ENCODE results near the gene SIGLEC7.

The SIGLEC7 gene

DNA sequence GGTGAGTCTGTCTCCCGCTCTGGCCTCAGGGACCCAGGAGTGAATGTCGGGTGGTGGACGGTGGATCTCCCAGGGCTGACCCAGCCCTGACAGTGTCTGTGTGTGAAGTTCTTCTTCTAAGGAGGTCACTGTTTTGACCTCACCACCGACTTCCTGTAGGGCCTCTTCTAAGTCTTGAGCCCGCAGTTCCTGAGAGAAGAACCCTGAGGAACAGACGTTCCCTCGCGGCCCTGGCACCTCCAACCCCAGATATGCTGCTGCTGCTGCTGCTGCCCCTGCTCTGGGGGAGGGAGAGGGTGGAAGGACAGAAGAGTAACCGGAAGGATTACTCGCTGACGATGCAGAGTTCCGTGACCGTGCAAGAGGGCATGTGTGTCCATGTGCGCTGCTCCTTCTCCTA lies at the start of gene SIGLEC7:
Gene SIGLEC7 (plus strand): TSS at position 183 of the 400 bp plus-strand sequence. CDS start 69 bp downstream, at position 252.
- no peak for DNase-seq (ENCODE audit: low read depth)

- no peak for DNase-seq (ENCODE audit: low read depth)
Observed at GRCh38 chr19:51093101-51093500, 49.0 kb upstream of the SIGLEC7 start.

- no peak for DNase-seq (ENCODE audit: low read depth)
Observed at GRCh38 chr19:51093510-51094345, 48.4 kb upstream of the SIGLEC7 start.

DNA sequence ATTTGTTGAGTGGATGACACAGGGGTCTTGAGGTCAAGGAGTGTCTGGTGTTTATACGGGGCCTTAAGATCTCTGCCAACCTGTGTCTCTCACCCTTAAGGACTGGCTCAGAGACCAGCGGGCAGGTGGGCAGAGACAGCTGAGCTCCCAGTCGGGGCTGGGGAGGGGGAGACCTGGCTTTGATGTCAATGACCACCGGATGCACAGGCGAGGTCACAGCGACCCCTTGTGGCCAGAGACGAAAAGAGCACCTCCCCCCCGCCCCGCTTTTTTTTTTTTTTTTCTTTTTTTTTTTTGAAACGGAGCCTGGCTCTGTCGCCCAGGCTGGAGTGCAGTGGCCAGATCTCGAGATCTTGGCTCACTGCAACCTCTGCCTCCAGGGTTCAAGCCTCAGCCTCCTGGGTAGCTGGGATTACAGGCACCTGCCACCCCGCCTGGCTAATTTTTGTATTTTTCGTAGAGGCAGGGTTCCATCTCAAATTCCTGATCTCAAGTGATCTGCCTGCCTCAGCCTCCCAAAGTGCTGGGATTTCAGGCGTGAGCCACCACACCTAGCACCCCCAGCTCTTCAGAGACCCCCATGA lies 47.3 kb upstream of the SIGLEC7 start:
- no peak for DNase-seq (ENCODE audit: low read depth)

GRCh38 chr19:51096473-51097165 lies 45.5 kb upstream of the SIGLEC7 start:
- no peak for DNase-seq (ENCODE audit: low read depth)

- DNase-seq (ENCODE audit: low read depth), result peak; percentile 24
Observed at GRCh38 chr19:51097166-51097738, 44.8 kb upstream of the SIGLEC7 start.

DNA sequence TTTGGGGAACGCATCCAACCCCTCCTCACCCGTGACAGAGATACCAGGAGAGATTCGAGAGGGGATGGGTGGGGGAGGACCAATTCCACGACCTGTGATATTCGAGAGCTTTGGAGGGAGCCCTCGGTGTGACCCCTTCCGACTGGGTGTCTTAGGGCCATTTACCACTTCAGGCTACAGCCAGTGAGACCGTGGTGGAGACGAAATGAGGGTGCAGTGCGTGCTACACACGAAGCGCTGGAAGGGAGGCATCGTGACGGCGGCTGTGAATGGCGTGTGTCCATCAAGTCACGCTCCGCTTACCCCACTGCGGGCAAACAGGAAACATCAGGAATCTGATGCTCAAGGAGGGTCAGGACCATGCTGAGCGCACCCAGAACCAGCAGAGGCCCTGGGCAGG lies 44.3 kb upstream of the SIGLEC7 start:
- DNase-seq (ENCODE audit: low read depth), result no peak

DNA sequence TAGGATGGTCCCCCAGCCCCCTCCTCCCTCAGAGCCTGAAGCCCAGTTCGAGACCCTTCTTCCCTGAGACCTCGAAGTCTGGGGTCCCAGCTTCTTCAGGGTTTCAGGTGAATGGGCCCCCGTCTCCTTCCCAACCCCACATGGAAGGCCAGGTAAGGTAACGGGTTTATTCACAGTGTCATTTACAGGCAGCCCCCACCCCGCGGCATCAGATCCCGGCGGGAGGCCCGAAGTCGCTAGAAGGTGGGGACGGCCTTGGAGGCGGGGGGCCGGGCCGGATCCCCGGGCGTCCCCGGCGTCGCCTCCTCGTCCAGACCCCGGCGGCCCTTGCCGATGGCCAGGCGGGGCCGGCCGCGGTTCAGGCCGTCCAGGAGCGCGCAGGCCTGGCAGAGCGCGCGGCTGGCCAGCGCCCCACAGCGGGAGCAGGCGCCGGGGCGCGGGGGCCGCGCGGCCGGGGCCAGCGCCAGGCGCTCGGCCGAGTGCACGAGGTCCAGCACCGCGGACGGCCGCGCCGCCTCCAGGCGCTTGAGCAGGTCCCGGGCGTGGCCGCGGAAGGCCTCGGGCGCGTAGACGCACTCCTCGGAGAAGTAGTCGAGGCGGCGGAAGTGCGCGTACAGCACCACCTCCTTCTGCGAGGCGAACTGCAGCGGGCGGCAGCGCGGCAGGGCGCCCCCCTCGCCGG lies 43.6 kb upstream of the SIGLEC7 start:
- DNase-seq (ENCODE audit: low read depth), result no peak

DNA sequence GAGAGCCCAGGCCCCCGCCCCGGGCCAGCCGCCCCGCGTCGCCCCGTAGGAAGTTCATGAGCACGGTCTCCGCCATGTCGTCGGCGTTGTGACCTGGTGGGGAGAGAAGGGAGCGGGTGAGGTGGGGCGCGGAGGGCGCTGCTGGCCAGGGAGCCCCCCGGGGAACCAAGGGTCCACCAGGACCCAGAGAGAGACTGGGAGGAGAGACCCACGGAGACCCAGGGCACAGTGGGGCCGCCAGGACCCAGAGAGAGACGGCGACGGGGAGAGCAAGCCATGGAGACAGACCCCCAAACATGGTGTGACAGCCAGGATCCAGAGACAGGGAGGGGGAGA lies 43.1 kb upstream of the SIGLEC7 start:
- DNase-seq (ENCODE audit: low read depth), result no peak

GRCh38 chr19:51100601-51101000 lies 41.5 kb upstream of the SIGLEC7 start:
- no peak for DNase-seq (ENCODE audit: low read depth)

DNA sequence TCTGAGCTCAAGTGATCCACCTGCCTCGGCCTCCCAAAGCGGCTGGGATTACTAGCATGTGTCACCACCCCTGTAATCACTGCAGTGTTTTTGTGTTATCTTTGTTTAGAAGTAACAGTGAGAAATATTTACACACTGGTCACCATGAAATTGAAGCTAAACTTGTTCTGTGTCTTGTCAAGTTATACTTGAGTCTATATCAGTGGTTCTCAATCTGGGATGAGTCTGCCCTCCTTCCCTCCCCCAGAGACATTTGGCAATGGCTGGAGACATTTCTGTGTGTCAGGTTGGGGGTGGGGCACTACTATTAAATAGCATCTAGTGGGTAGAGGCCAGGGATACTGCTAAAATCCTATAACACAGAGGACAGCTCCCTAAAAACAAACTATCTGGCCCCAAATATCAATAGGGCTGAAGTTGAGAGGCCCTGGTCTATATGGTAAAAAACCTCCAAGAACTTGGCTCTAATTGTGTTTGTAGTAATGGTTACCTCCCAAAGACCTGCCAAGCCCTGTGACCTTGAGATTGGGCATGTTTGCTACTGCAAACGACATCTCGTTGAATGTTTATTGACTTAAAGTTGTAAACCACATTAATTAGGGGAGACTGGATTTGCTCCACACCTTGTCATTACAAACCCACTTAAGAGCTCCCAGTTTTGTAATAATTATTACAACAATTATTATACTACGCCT lies 40.8 kb upstream of the SIGLEC7 start:
- DNase-seq (ENCODE audit: low read depth), result no peak

DNA sequence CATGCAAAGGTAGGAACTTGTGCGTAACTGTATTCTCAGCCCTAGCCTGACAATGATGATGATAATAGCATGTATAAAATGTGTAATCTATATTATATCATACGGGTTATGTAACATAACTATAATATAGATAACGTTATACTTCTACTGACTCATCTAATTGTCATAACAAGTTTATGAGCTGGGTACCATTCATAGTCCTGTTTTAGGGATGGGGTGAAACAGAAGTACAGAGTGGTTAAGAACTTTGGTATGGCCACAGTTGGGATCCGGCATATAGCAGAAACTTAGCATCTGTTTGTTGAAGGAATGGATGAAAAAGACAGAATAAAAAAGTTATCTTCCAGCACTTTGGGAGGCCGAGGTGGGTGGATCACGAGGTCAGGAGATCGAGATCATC lies 39.1 kb upstream of the SIGLEC7 start:
- DNase-seq (ENCODE audit: low read depth), result no peak

- no peak for DNase-seq (ENCODE audit: low read depth)
Observed at GRCh38 chr19:51103926-51104341, 38.2 kb upstream of the SIGLEC7 start.

- DNase-seq (ENCODE audit: low read depth), result no peak
Observed at GRCh38 chr19:51107406-51108065, 34.6 kb upstream of the SIGLEC7 start.

GRCh38 chr19:51108066-51108804 lies 33.9 kb upstream of the SIGLEC7 start, which contains the start of gene CTU1:
TSS of gene CTU1 (minus strand) at chr19:51108409. CDS start at chr19:51104569, 3,840 bp downstream.
- peak; percentile 99 for DNase-seq (ENCODE audit: low read depth)

DNA sequence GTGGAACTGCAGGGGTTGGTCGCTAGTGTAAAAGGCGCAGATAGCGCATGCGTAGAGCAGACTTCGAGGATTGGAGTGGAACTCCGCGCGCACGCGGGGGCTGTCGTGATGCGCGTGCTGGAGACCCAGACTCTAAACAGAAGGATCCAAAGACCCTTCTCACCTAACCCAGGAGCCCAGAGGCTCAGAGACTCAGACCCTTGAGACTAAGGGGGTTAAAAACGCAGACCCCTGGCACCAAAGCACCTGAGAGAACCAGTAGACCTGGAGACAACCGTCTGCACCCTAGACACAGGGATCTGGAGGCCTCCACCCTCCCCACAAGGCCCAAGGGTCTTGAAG lies 33.3 kb upstream of the SIGLEC7 start:
- DNase-seq (ENCODE audit: low read depth), result no peak

GRCh38 chr19:51110666-51110971 lies 31.5 kb upstream of the SIGLEC7 start:
- no peak for DNase-seq (ENCODE audit: low read depth)

GRCh38 chr19:51111606-51112005 lies 30.5 kb upstream of the SIGLEC7 start:
- no peak for DNase-seq (ENCODE audit: low read depth)

DNA sequence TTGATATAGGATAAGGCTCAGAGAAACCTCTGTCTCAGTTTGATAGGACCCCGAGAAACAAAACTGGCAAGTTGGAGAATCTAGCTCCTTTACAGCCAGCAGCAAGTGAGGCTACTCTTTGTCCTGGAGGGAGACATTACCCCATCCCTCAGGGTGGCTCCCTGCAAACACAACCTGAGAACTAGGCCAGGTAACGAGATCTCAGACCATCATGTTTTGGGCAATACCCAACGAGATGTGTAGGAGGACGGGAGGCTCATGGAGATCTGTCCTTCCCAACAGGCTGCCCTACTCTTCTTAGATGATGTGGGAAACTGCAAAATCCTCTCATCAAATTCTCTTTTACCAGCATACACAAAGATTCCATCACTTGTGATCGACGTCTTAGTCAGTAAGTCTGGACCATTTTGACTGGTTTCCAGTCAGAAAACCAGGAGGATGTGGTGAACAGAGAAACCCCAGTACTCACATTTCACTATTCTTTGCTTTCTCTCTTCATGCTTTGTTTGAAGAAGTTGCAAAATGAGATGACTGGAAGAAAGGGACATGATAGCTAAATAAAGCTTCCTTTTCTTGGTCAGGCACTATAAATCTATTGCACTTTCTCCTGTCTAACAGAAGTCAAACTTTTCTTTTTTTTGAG lies 27.9 kb upstream of the SIGLEC7 start:
- DNase-seq (ENCODE audit: low read depth), result no peak

- DNase-seq (ENCODE audit: low read depth), result no peak
Observed at GRCh38 chr19:51116736-51117286, 25.3 kb upstream of the SIGLEC7 start.

All from fibroblast of gingiva (primary cell).